Measurements from ENCODE around the gene NFS1.

DNA sequence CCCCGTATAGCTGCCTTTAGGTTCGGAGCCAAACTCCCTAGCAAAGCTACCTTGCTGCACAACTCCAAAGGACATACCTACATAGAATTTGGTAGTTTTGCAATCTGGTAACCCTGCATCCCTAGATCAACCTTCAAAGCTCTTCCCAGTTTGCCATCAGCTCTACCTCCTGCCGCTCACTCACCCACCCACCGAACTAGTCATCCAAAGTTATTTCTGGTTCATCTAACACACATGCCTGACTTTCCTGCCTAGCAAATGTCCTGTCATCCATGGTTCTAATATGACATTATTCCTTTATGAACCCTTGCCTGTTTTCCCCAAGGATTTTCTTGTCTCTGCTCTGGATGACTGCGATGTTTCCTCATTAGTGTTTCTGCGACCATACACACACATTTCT, 61.9 kb downstream of the NFS1 start:
- TF ChIP-seq CTCF (IDR thresholded peaks at IDR 0.05) (no peak), EP300 (IDR thresholded peaks at IDR 0.05) (no peak)
